Stimulated activated CD8-positive, alpha-beta memory T cell treated with anti-CD3 and anti-CD28 coated beads, Interleukin-4, amount 100 ng/mL, for 1 hour (primary cell): ENCODE measurements around the gene ZDHHC16.

Experiments used
- DNase-seq, 2 donors: peaks; one replicate each; pipeline ENCODE4 v3.0.0-alpha.2; 2020; ENCODE audit warnings: low read depth in 2 of 2, low spot score in 1 of 2

The ZDHHC16 gene

GRCh38 chr10:97506199-97506991 is 60.4 kb downstream of the ZDHHC16 start:
- no peak for DNase-seq
